GM12801 (cell line): ENCODE measurements around the gene CEBPA.

ENCODE experiments used
- TF ChIP-seq, protein P1 (sequence below): IDR thresholded peaks from one replicate; pipeline ENCODE4 v1.5.1; 2011; ENCODE audit warnings: control low read depth; ENCODE audit not compliant: insufficient read length; ENCODE audit errors: extremely low read depth

CEBPA gene

DNA sequence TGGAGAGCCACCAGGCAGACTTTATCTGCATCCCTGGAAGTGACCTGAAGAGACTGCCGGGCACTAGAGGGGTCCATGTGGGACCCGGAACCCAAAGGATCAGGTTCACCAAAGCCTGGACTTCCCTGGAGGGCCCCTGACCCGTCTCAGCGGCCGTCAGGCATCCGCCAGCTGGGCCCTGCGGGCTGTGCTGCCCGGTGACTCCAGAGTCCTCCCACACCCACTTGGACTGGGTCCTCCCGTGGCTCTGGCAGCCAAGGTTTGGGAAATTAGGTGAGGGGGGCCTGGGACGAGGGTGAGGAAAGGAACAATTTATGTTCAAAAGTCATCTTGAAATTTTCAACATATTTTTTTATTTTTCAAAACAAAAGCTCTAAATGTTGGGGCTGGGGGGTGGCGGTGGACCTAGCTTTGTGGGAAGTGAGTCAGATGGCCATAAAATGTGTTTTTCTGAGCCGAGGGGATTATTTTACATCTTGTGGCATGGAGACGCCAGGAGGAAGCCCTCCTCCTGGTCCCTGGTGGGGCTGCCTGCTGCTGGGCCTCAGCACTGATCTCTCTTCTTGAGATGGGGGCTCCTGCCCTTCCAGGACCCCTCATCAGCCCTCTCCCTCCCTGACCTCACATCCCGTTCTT is 20.2 kb downstream of the CEBPA start:
- TF ChIP-seq, protein P1, sequence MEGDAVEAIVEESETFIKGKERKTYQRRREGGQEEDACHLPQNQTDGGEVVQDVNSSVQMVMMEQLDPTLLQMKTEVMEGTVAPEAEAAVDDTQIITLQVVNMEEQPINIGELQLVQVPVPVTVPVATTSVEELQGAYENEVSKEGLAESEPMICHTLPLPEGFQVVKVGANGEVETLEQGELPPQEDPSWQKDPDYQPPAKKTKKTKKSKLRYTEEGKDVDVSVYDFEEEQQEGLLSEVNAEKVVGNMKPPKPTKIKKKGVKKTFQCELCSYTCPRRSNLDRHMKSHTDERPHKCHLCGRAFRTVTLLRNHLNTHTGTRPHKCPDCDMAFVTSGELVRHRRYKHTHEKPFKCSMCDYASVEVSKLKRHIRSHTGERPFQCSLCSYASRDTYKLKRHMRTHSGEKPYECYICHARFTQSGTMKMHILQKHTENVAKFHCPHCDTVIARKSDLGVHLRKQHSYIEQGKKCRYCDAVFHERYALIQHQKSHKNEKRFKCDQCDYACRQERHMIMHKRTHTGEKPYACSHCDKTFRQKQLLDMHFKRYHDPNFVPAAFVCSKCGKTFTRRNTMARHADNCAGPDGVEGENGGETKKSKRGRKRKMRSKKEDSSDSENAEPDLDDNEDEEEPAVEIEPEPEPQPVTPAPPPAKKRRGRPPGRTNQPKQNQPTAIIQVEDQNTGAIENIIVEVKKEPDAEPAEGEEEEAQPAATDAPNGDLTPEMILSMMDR: no peak

GRCh38 chr19:33281296-33281926 is 20.9 kb downstream of the CEBPA start:
- TF ChIP-seq, protein P1: no peak

DNA sequence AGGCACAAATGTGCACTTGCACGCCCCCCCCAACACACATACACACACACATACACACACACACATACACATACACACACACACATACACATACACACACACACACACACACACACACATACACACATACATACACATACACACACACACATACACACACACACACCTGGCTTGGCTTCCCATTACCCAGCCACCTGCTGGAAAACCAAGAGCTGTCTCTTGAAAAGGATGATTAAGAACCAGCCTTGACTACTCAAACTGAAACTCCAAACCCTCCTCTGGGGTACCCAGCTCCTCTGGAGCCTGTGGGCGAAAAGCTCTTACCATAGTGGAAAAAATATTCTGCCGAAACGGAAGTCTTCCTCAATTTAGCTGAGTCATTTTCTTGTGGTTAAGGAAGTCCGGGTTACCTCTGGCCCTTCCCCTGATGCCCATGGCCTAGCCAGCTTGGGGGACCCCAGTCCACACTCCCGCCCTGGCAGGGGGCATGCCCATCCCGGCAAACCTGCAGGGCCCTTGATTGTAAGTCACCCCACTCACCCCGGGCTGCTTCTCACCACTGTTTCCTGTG is 21.9 kb downstream of the CEBPA start:
- TF ChIP-seq, protein P1: no peak

DNA sequence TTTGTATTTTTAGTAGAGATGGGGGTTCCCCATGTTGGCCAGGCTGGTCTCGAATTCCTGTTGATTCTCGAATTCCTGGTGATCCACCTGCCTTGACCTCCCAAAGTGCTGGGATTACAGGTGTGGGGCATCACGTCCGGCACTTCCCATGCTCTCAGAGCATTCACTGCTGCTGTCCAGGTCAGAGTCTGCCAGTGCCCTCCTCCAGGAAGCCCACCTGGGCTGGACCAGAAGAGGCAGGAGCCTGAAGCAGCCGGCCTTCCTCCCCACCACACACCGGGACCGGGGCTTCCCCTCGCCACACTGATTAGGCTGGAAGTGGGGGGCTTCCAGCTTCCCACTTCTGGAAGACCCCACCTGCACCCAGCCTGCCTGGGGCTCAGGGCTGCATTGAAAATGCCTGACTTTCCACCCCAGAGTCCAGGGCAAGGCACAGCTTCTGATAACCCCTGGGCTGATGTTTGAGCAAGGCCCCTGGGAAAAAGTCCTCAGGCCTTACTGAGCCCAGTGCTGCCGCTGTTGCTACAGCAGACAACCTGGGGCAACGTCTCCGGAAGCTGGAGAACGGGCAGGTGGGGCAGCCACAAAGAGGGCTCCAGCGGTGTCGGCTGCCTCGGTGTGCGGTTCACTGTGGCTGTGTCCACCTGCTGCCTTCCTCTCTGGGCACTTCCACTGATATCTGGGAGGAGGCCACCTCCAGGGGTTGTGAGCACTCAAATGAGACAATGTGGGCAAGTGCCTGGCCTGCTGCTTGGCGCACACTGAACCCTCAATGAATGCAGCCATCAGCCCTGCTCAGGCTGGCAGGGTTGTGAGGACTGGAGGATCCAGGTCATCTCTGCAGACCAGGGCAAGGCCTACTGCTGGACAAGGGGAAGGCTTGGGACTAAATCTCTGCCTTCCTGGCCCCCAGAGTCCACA is 22.6 kb downstream of the CEBPA start:
- TF ChIP-seq, protein P1: no peak

DNA sequence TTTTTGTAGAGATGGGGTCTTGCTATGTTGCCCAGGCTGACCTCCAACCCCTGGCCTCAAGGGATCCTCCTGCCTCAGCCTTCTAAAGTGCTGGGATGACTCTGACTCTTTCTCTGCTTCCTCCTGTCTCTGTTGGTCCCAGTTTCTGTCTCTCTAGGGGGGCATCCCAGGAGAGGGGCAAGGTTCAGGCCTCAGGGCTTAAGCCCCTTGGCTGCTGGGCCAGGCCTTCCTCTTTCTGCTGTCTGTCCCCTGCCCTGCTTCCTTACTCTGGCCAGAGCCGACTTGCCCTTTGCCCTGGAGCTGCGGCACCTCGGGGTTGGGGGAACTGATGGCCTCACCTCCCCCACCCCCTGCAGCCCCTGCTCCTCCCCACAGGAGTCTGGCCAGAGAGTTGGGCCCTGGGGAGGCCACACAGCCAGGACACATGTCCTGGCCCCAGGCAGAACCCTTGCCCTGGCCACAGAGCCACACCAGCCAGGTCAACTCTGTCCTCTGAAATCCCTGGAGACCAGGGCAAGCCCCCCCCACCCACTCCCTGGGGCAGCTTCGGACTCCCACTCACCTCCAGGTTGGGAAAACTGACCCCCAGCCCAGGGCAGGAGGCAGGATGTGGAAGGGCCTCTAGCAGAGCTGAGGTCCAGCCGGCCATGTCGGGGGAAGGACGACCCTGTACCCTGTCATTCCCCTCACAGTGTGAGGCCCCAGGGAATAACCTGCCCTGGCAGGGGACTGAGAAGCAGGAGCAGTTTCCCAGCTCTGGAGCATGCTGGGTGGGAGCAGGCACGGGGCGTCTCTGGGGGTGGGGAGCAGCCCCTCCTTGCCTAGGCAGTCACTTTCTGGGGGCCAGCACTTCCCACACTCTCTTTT is 23.7 kb downstream of the CEBPA start:
- TF ChIP-seq, protein P1: no peak

- TF ChIP-seq, protein P1: no peak
Measured at GRCh38 chr19:33278023-33278402, 24.3 kb downstream of the CEBPA start.

GRCh38 chr19:33277434-33277833 is 24.9 kb downstream of the CEBPA start:
- TF ChIP-seq, protein P1: no peak
